DOHH2 (cell line): ENCODE measurements around the gene ZNF771.

Source experiments
- CTCF ChIP-seq: fragments of 200-600 bp; sonication (generic); IDR thresholded peaks from one replicate; pipeline ENCODE4 v1.5.1; 2014; ENCODE audit warnings: antibody characterized with exemption, mild to moderate bottlenecking, low read depth, low read length; ENCODE audit not compliant: poor library complexity, severe bottlenecking
- EZH2phosphoT487 ChIP-seq: fragments of 200-600 bp; sonication (generic); IDR thresholded peaks from 2 replicates; pipeline ENCODE4 v1.6.1; 2017; ENCODE audit warnings: borderline replicate concordance, mild to moderate bottlenecking, antibody characterized with exemption, low read length, moderate library complexity, mixed read lengths

- no peak for TF ChIP-seq CTCF
- TF ChIP-seq EZH2phosphoT487 = no peak
Measured at GRCh38 chr16:30358577-30358936, 48.8 kb upstream of the ZNF771 start.
